Measurements from ENCODE around the gene KYNU. TPM values are rescaled to one million over a fixed set of nuclear protein-coding genes. Genes with fewer than 3 reads are reported as not detected.

The KYNU gene
- total RNA-seq, 1 donor from 2014 or later = 2.7 TPM

DNA sequence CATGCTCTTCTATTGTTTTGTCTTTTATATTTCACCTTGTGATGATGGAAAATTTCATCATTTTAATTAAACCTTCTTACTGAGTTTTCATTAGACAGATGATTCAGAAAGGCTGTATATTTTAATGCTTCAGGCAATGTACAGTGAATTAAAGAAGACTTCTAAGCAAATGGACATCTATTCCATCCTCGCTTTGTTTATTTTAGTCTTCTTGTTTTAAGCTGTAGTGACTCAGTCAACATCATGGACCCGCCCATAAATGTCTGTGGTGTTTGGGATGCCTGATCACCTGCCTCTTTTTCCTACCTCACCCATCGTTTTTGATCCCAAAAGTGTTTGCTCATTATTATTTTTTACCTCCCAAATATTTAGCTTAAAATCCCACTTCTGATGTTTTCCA lies 43.1 kb downstream of the KYNU start:
- no peak overlapping the region for H3K4me3 ChIP-seq (ENCODE audit: low read depth, low read length)
- TF ChIP-seq, protein P1, sequence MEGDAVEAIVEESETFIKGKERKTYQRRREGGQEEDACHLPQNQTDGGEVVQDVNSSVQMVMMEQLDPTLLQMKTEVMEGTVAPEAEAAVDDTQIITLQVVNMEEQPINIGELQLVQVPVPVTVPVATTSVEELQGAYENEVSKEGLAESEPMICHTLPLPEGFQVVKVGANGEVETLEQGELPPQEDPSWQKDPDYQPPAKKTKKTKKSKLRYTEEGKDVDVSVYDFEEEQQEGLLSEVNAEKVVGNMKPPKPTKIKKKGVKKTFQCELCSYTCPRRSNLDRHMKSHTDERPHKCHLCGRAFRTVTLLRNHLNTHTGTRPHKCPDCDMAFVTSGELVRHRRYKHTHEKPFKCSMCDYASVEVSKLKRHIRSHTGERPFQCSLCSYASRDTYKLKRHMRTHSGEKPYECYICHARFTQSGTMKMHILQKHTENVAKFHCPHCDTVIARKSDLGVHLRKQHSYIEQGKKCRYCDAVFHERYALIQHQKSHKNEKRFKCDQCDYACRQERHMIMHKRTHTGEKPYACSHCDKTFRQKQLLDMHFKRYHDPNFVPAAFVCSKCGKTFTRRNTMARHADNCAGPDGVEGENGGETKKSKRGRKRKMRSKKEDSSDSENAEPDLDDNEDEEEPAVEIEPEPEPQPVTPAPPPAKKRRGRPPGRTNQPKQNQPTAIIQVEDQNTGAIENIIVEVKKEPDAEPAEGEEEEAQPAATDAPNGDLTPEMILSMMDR (IDR thresholded peaks at IDR 0.05; ENCODE audit: insufficient read depth, low read length, poor library complexity, severe bottlenecking) = no peak
- no peaks in the 10 kb centered on the region for H3K27me3 ChIP-seq (ENCODE audit: control insufficient read depth, insufficient read depth, low read length)
- no peak for DNase-seq (ENCODE audit: low read depth)
- H3K36me3 ChIP-seq (ENCODE audit: control insufficient read depth, insufficient read depth, low read length) = no peaks in the 10 kb centered on the region

DNA sequence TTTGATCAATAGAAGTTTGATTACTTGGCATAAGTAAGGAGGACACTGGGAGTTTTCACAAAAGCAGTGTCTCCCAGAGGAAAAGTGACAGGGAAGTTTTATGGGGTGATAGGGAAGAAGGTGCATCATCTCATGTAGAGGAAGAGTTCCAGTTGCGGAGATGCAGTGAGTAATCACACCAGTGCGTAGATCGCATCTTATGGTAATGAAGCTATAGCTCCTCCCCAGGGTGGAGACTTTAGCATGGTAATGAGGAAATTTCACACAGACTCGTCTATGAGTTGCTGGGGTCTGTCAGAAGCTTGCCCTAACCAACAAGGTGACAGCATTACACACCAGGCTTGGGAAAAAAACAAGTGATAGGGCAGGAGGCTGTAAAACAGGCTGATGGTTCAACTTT lies 49.0 kb downstream of the KYNU start:
- DNase-seq (ENCODE audit: low read depth) = no peak
- no peak overlapping the region for H3K4me3 ChIP-seq (ENCODE audit: low read depth, low read length)
- TF ChIP-seq, protein P1 (IDR thresholded peaks at IDR 0.05; ENCODE audit: insufficient read depth, low read length, poor library complexity, severe bottlenecking) = no peak
- no peaks in the 10 kb centered on the region for H3K27me3 ChIP-seq (ENCODE audit: control insufficient read depth, insufficient read depth, low read length)
- H3K36me3 ChIP-seq (ENCODE audit: control insufficient read depth, insufficient read depth, low read length) = no peaks in the 10 kb centered on the region

DNA sequence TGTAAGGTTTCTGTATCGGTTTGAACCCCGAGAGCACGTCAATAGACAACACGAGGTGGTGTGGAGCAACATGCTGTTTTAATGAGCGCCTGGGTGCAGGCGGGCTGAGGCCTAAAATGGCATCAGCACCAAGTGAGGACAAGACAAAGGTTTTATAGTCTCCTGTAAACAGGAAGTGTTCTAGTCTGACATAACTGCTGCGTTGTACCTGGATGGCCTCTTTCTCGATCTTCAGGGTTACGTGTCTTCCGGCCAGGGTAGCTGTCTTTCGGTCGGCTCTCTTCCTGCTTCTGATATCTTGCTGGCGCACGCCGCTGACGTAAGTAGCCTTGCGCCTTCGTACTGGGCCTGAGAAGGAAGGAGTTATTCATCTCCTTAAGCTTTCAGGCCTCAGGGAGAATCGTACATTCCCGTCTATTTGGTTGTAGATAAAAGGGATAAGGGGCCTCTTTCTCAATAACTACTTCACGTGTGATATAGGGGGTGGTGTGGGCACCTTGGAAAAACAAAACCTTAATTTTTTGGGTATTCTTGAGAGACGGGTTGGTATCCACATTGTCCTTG lies 53.5 kb downstream of the KYNU start:
- DNase-seq (ENCODE audit: low read depth) = no peak
- H3K4me3 ChIP-seq (ENCODE audit: low read depth, low read length) = no peak overlapping the region
- TF ChIP-seq, protein P1 (IDR thresholded peaks at IDR 0.05; ENCODE audit: insufficient read depth, low read length, poor library complexity, severe bottlenecking) = no peak
- no peaks in the 10 kb centered on the region for H3K27me3 ChIP-seq (ENCODE audit: control insufficient read depth, insufficient read depth, low read length)
- H3K36me3 ChIP-seq (ENCODE audit: control insufficient read depth, insufficient read depth, low read length) = no peaks in the 10 kb centered on the region

DNA sequence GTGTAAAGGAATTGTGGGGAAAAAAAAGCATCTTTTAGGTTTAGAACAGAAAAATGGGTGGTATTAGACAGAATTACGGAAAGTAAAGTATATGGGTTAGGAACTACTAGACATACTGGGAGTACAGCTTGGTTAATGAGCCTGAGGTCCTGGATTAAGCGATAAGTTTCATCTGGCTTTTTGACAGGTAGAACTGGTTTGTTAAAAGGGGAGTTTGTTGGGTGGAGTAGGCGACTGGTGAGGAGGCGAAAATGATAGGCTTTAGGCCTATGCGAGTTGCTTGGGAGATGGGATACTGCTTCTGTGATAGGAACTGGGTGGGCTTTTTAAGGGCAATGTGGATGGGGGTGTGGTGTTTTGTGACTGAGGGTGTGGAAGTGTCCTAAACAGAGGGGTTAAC lies 56.5 kb downstream of the KYNU start:
- TF ChIP-seq, protein P1 (IDR thresholded peaks at IDR 0.05; ENCODE audit: insufficient read depth, low read length, poor library complexity, severe bottlenecking) = no peak
- H3K27me3 ChIP-seq (ENCODE audit: control insufficient read depth, insufficient read depth, low read length) = no peaks in the 10 kb centered on the region
- no peak overlapping the region for H3K4me3 ChIP-seq (ENCODE audit: low read depth, low read length)
- no peaks in the 10 kb centered on the region for H3K36me3 ChIP-seq (ENCODE audit: control insufficient read depth, insufficient read depth, low read length)
- DNase-seq (ENCODE audit: low read depth) = no peak

DNA sequence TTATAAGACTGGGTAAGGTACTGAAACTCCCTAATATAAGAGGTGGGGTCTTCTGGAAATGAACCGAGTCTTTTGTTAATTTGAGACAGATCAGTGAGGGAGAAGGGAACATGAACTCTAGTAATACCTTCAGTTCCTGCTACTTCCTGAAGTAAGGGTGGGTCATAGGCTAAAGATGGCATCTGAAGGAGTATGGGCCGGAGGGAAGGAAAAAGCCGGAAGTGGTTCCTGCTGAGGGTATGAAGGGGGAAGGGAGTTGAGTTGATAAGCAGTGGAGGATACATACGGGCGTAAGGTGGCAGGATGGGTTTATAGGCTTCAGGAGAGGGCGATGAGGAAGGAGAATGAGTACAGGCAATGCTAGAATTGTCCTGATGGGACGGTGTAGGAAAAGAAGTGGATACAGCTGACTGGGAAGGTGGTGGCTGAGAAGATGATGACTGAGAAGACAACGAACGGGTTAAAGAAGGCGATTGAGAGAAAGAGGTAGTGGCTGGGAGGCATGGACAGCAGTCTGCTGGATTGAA lies 58.2 kb downstream of the KYNU start:
- no peaks in the 10 kb centered on the region for H3K36me3 ChIP-seq (ENCODE audit: control insufficient read depth, insufficient read depth, low read length)
- no peak for DNase-seq (ENCODE audit: low read depth)
- TF ChIP-seq, protein P1 (IDR thresholded peaks at IDR 0.05; ENCODE audit: insufficient read depth, low read length, poor library complexity, severe bottlenecking) = no peak

DNA sequence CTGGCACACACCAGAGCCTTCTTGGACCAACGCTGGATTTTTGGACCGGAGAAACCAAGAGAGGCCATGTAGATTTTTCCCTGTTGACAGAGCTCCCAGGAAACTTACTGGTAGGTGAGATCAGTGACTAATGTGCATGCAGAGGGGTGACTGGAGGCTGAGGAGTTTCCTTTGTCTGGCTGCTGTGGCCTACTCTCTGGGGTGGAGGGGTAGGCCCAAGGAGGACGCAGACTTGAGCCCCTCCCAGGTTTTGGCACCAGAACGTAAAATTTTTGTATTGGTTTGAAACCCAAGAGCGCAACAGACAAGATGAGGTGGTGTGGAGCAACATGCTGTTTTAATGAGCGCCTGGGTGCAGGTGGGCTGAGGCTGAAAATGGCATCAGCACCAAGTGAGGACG lies 59.2 kb downstream of the KYNU start:
- Histone ChIP-seq H3K36me3 (ENCODE audit: control insufficient read depth, insufficient read depth, low read length) (no peaks in the 10 kb centered on the region), H3K4me3 (ENCODE audit: low read depth, low read length) (no peak overlapping the region), H3K27me3 (ENCODE audit: control insufficient read depth, insufficient read depth, low read length) (no peaks in the 10 kb centered on the region)
- no peak for DNase-seq (ENCODE audit: low read depth)
- TF ChIP-seq, protein P1 (IDR thresholded peaks at IDR 0.05; ENCODE audit: insufficient read depth, low read length, poor library complexity, severe bottlenecking) = no peak

More for the DNA sequence above, 58.2 kb downstream of the KYNU start:
- H3K4me3 ChIP-seq (ENCODE audit: low read depth, low read length) = no peak overlapping the region
- no peaks in the 10 kb centered on the region for H3K27me3 ChIP-seq (ENCODE audit: control insufficient read depth, insufficient read depth, low read length)

All from kidney epithelial cell (primary cell).